Measurements from ENCODE around the gene DNAAF9.
A peak's percentile ranks its signal among the peaks of the same experiment; 100 is the strongest.

- TF ChIP-seq CTCF (IDR thresholded peaks at IDR 0.05) (no peak), POLR2A (IDR thresholded peaks at IDR 0.05) (peak; percentile 41)
Observed at GRCh38 chr20:3407771-3408637, 535 bp upstream of the DNAAF9 start.
